GM18907 (cell line): Measurements from ENCODE around the gene NFE2.

Source experiments
- ATAC-seq: cut with Tn5 transposase; IDR thresholded peaks from one replicate; pipeline ENCODE4 v1.9.1; 2021; ENCODE audit warnings: mild to moderate bottlenecking, moderate library complexity; ENCODE audit not compliant: unreplicated experiment

The NFE2 gene

GRCh38 chr12:54253240-54253639, 47.6 kb downstream of the NFE2 start:
- no peak for ATAC-seq

- ATAC-seq = no peak
These were observed 49.0 kb downstream of the NFE2 start for GRCh38 chr12:54251667-54252284.

- ATAC-seq = no peak
These were observed 51.3 kb downstream of the NFE2 start for GRCh38 chr12:54249489-54249888.

GRCh38 chr12:54246011-54246641, 54.7 kb downstream of the NFE2 start:
- no peak for ATAC-seq
